Measurements from ENCODE around the gene CDHR5.

The CDHR5 gene

GRCh38 chr11:610146-610801 lies 14.5 kb downstream of the CDHR5 start:
- no peak for DNase-seq (ENCODE audit: low spot score)

GRCh38 chr11:609341-609811 lies 15.4 kb downstream of the CDHR5 start:
- DNase-seq (ENCODE audit: low spot score) = no peak

GRCh38 chr11:608791-609251 lies 15.9 kb downstream of the CDHR5 start:
- DNase-seq (ENCODE audit: low spot score) = no peak

- DNase-seq (ENCODE audit: low spot score) = no peak
Measured at GRCh38 chr11:607971-608659, 16.6 kb downstream of the CDHR5 start.

GRCh38 chr11:607020-607780 lies 17.6 kb downstream of the CDHR5 start:
- no peak for DNase-seq (ENCODE audit: low spot score)

- DNase-seq (ENCODE audit: low spot score) = peak; percentile 43
Measured at GRCh38 chr11:606245-606644, 18.5 kb downstream of the CDHR5 start.

GRCh38 chr11:605286-606129 lies 19.2 kb downstream of the CDHR5 start:
- no peak for DNase-seq (ENCODE audit: low spot score)

- DNase-seq (ENCODE audit: low spot score) = no peak
Measured at GRCh38 chr11:603154-603553, 21.6 kb downstream of the CDHR5 start.

- no peak for DNase-seq (ENCODE audit: low spot score)
Measured at GRCh38 chr11:601573-602245, 23.0 kb downstream of the CDHR5 start.

- no peak for DNase-seq (ENCODE audit: low spot score)
Measured at GRCh38 chr11:598005-598680, 26.6 kb downstream of the CDHR5 start.

- DNase-seq (ENCODE audit: low spot score) = no peak
Measured at GRCh38 chr11:597166-597725, 27.5 kb downstream of the CDHR5 start.

GRCh38 chr11:596374-596773 lies 28.4 kb downstream of the CDHR5 start:
- DNase-seq (ENCODE audit: low spot score) = no peak

- no peak for DNase-seq (ENCODE audit: low spot score)
Measured at GRCh38 chr11:595400-595799, 29.4 kb downstream of the CDHR5 start.

- DNase-seq (ENCODE audit: low spot score) = no peak
Measured at GRCh38 chr11:593347-593746, 31.4 kb downstream of the CDHR5 start.

GRCh38 chr11:592918-593317 lies 31.8 kb downstream of the CDHR5 start:
- DNase-seq (ENCODE audit: low spot score) = no peak

- DNase-seq (ENCODE audit: low spot score) = no peak
Measured at GRCh38 chr11:592501-592900, 32.3 kb downstream of the CDHR5 start.

GRCh38 chr11:590997-591396 lies 33.8 kb downstream of the CDHR5 start:
- DNase-seq (ENCODE audit: low spot score) = no peak

- DNase-seq (ENCODE audit: low spot score) = no peak
Measured at GRCh38 chr11:589798-590197, 35.0 kb downstream of the CDHR5 start.

GRCh38 chr11:587978-588380 lies 36.8 kb downstream of the CDHR5 start:
- DNase-seq (ENCODE audit: low spot score) = no peak

GRCh38 chr11:587546-587945 lies 37.2 kb downstream of the CDHR5 start:
- no peak for DNase-seq (ENCODE audit: low spot score)

Measured in AG20443 (cell line).